ENCODE results near the gene GARIN3.

DNA sequence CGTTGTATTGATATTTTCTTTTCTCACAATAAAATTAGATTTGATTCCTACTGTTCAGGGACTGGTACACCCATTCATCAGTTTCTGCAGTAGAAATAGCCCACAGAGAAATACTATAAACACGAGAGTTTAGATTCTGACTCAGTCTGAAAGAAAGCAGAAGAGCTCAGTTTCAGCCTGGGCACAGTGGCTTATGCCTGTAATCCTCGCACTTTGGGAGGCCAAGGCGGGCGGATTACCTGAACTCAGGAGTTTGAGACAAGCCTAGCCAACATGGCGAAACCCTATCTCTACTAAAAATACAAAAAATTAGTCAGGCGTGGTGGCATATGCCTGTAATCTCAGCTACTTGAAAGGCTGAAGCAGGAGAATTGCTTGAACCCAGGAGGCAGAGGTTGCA lies 23.2 kb upstream of the GARIN3 start:
- TF ChIP-seq POLR2AphosphoS5 (IDR thresholded peaks at IDR 0.05; ENCODE audit: low read depth), result no peak
- TF ChIP-seq, protein P1, sequence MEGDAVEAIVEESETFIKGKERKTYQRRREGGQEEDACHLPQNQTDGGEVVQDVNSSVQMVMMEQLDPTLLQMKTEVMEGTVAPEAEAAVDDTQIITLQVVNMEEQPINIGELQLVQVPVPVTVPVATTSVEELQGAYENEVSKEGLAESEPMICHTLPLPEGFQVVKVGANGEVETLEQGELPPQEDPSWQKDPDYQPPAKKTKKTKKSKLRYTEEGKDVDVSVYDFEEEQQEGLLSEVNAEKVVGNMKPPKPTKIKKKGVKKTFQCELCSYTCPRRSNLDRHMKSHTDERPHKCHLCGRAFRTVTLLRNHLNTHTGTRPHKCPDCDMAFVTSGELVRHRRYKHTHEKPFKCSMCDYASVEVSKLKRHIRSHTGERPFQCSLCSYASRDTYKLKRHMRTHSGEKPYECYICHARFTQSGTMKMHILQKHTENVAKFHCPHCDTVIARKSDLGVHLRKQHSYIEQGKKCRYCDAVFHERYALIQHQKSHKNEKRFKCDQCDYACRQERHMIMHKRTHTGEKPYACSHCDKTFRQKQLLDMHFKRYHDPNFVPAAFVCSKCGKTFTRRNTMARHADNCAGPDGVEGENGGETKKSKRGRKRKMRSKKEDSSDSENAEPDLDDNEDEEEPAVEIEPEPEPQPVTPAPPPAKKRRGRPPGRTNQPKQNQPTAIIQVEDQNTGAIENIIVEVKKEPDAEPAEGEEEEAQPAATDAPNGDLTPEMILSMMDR (IDR thresholded peaks at IDR 0.05; ENCODE audit: insufficient read depth, low read length), result no peak
- TF ChIP-seq SPI1 (IDR thresholded peaks at IDR 0.05; ENCODE audit: borderline replicate concordance, low read depth), result no peak
